Kidney (tissue), 14 donors: ENCODE measurements around the gene TIMP3. TPM values are rescaled to one million over a fixed set of nuclear protein-coding genes. Genes with fewer than 3 reads are reported as not detected.
A peak's percentile ranks its signal among the peaks of the same experiment; 100 is the strongest.

Source experiments
- DNase-seq, 5 donors: peaks; one replicate each; pipeline ENCODE4 v3.0.0-alpha.2; 2013 to 2020
- FAIRE-seq: peaks from 2 replicates; lab custom pipeline; 2012; peaks lifted over from hg19 to GRCh38; lab: Jason Lieb, UNC
- H3K27ac ChIP-seq, 2 donors: one replicate each; pipeline ENCODE4 v1.7.0; 2013; ENCODE audit warnings: low read depth in 2 of 2, low read length in 2 of 2, inconsistent platforms in 1 of 2
- H3K27me3 ChIP-seq: one replicate; pipeline ENCODE4 v1.7.1; 2013; ENCODE audit warnings: low read length, inconsistent platforms; ENCODE audit not compliant: control insufficient read depth, insufficient read depth
- H3K36me3 ChIP-seq, 3 donors: one replicate each; pipeline versions ENCODE4 v1.7.0 to v1.7.1; 2013; ENCODE audit warnings: low read length in 3 of 3, control low read depth in 1 of 3, inconsistent platforms in 1 of 3; ENCODE audit not compliant: insufficient read depth in 3 of 3, control insufficient read depth in 2 of 3
- H3K4me1 ChIP-seq, 3 donors: one replicate each; pipeline versions ENCODE4 v1.7.0 to v1.7.1; 2013; ENCODE audit warnings: low read length in 3 of 3, inconsistent platforms in 1 of 3, low read depth in 1 of 3; ENCODE audit not compliant: control insufficient read depth in 2 of 3, insufficient read depth in 2 of 3
- H3K4me3 ChIP-seq, 3 donors: one replicate each; pipeline versions ENCODE4 v1.7.0 to v1.8.1; 2013; ENCODE audit warnings: low read length in 3 of 3, control low read depth in 1 of 3, inconsistent platforms in 1 of 3
- H3K9ac ChIP-seq, 3 donors: one replicate each; pipeline versions ENCODE4 v1.7.0 to v1.7.1; 2013; ENCODE audit warnings: low read length in 3 of 3, control low read depth in 1 of 3, inconsistent platforms in 1 of 3
- H3K9me3 ChIP-seq, 3 donors: one replicate each; pipeline versions ENCODE4 v1.7.0 to v1.7.1; 2013; ENCODE audit warnings: low read length in 3 of 3, control low read depth in 1 of 3, inconsistent platforms in 1 of 3; ENCODE audit not compliant: control insufficient read depth in 2 of 3, insufficient read depth in 1 of 3
- intact Hi-C: fragments of 100-400 bp; cut with DNase I; formaldehyde crosslinking; loops from one replicate; pipeline ENCODE4 v1.11.1; 2022
- polyA plus RNA-seq: library from polyadenylated mRNA; stranded (reverse); fragments of 350-450 nt; fragmentation: Illumina TruSeq; extraction: RNeasy Lipid Tissue Mini Kit (QIAGEN cat#74804); gene quantifications from one replicate; pipeline ENCODE4 v1.2.3, GENCODE V29; 2014; ENCODE audit warnings: low read depth, low replicate concordance; ENCODE audit not compliant: insufficient read depth
- total RNA-seq: library from RNA; stranded (reverse); fragmentation: NEBNext Ultra II Directional; extraction: Animal tissue kit (Norgen Biotek cat#: 25700); gene quantifications from one replicate; pipeline ENCODE4 v1.2.1, GENCODE V29; 2021
- TF ChIP-seq, protein P1 (sequence below): IDR thresholded peaks from 3 replicates; pipeline ENCODE4 v1.5.1; 2012; ENCODE audit warnings: mild to moderate bottlenecking, moderate library complexity, borderline replicate concordance; ENCODE audit not compliant: insufficient read depth; ENCODE audit errors: extremely low read depth
- donor health status: control.
- donor health status: control.
- donor health status: control.
- donor health status: control.
- donor health status: control.
- donor health status: DM: yes; HTN: yes; CAD: no.
- donor health status: Normal renal cell carcinoma (clear cell type).

The TIMP3 gene
- total and polyA plus RNA-seq, 2 donors from 2014 or later = 198 to 818 TPM

DNA sequence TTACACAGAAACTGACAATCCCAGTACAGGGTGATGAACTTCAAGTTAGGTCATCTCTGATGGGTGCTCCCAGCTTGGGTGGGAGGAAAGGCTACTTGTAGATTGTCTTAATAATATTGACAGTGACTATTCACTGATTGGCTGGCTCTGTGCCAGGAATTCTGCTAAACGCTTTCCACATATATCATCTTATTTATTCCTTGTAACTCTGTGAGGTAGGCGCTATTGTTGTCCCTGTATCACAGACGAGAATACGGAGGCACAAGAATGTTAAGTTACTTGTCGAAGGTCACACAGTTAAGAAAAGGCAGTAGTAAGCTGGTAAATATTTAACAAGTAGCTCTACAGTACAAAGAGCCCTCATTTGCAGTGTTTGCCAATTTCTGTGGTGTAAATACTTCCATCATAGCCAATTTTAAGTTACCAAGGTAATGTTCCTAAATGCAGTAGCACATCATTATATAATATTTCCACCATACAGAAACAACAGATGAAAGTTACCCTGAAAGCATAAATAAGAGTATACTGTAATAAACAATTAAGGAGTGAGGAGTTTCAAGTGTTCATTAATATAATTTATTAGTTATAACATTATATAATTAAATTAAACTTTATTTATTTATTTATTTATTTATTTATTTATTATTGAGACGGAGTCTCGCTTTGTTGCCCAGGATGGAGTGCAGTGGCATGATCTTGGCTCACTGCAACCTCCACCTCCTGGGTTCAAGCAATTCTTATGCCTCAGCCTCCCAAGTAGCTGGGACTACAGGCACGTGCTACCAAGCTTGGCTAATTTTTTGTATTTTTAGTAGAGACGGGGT, 11.5 kb upstream of the TIMP3 start:
- intact Hi-C loops = loop anchor here (10.0 kb wide), 1 partner anchor 135 kb away; no protein-coding TSS in a partner anchor
- FAIRE-seq = peak; percentile 6
- DNase-seq = no peak
- H3K36me3 ChIP-seq = no peaks in the 10 kb centered on the region
- H3K27ac ChIP-seq = no peak overlapping the region
- no peaks in the 10 kb centered on the region for H3K9me3 ChIP-seq
- H3K4me1 ChIP-seq = peaks cover 0 to 5% (median 0%) of the 10 kb centered on the region in 3 donors
- no peaks in the 10 kb centered on the region for H3K27me3 ChIP-seq
- no peak overlapping the region for H3K9ac ChIP-seq
- TF ChIP-seq, protein P1, sequence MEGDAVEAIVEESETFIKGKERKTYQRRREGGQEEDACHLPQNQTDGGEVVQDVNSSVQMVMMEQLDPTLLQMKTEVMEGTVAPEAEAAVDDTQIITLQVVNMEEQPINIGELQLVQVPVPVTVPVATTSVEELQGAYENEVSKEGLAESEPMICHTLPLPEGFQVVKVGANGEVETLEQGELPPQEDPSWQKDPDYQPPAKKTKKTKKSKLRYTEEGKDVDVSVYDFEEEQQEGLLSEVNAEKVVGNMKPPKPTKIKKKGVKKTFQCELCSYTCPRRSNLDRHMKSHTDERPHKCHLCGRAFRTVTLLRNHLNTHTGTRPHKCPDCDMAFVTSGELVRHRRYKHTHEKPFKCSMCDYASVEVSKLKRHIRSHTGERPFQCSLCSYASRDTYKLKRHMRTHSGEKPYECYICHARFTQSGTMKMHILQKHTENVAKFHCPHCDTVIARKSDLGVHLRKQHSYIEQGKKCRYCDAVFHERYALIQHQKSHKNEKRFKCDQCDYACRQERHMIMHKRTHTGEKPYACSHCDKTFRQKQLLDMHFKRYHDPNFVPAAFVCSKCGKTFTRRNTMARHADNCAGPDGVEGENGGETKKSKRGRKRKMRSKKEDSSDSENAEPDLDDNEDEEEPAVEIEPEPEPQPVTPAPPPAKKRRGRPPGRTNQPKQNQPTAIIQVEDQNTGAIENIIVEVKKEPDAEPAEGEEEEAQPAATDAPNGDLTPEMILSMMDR = no peak
- no peak overlapping the region for H3K4me3 ChIP-seq

DNA sequence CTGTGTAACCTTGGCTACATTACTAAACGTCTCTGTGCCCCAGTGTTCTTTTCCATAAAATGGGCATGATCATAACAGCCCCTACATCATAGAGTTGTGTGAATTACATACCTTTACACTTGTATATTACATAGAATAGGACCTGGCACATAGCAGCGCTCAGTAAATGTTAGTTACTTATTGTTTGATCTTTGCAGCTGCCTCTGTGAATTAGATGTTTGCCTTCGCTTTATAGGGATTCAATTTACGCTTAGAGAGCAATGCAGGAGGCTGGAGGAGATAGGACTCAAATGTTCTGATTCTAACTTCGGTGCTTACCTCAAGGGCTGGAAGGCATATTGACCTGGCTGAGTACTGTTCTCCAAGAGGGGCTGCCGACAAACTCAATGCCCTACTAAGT, 10.4 kb upstream of the TIMP3 start:
- Histone ChIP-seq H3K27me3 (no peaks in the 10 kb centered on the region), H3K36me3 (no peaks in the 10 kb centered on the region), H3K27ac (no peak overlapping the region), H3K9ac (no peak overlapping the region), H3K9me3 (no peaks in the 10 kb centered on the region), H3K4me1 (peaks cover 0 to 5% (median 0%) of the 10 kb centered on the region in 3 donors), H3K4me3 (no peak overlapping the region)
- FAIRE-seq (no peak), DNase-seq (no peak)
- TF ChIP-seq, protein P1 = no peak
- intact Hi-C loops = loop anchor here (10.0 kb wide), 1 partner anchor 136 kb away; no protein-coding TSS in a partner anchor

DNA sequence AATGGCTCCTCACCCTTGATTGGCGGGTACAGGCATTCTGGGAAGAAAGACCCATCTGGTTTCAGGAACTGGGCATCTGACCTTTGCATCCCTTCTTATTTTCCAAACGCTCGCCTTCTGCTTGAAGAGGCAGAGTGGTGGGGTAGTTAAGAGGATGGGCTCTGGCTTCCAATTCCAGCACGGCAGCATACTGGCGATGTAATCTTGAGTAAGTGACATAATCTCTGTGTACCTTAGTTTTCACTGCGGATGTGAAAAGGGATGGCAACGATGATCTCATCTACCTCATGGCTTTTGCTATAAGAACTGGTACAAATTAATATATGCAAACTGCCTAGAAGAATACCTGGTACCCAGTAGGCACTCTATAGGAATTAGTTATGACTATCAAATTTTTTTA, 10.0 kb upstream of the TIMP3 start:
- Histone ChIP-seq H3K9me3 (no peaks in the 10 kb centered on the region), H3K36me3 (no peaks in the 10 kb centered on the region), H3K27ac (no peak overlapping the region), H3K9ac (no peak overlapping the region), H3K4me3 (no peak overlapping the region), H3K27me3 (no peaks in the 10 kb centered on the region), H3K4me1 (peaks cover 0 to 5% (median 1%) of the 10 kb centered on the region in 3 donors)
- FAIRE-seq (no peak), DNase-seq (no peak)
- intact Hi-C loops = loop anchor here (10.0 kb wide), 1 partner anchor 137 kb away; no protein-coding TSS in a partner anchor
- TF ChIP-seq, protein P1 = no peak
